ENCODE measurements around the gene CYTH1.

DNA sequence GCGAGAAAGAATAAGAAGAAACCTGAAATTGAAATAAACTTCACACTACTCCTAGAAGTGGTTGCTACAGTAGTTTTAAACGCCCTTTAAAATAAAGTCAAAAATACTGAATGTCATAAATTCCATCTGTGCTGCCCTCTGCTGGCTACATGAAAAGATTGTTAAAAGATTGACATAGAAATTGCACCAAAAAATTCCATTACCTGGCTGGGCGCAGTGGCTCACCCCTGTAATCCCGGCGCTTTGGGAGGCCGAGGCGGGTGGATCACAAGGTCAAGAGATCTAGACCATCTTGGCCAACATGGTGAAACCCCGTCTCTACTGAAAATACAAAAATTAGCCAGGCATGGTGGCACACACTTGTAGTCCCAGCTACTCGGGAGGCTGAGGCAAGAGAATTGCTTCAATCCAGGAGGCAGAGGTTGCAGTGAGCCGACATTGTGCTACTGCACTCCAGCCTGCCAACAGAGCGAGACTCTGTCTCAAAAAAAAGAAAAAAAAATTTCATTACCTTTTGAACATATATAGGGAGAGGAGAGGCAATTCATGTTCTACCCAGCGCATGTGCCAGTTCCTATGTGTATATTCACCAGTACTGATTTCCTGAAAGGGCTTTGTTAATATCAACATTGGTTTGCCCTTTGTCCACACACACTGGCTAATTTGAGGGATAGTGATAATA, 36.5 kb downstream of the CYTH1 start:
- TF ChIP-seq POLR2AphosphoS5 (IDR thresholded peaks at IDR 0.05; ENCODE audit: low read depth, low read length): no peak
- TF ChIP-seq, protein P1, sequence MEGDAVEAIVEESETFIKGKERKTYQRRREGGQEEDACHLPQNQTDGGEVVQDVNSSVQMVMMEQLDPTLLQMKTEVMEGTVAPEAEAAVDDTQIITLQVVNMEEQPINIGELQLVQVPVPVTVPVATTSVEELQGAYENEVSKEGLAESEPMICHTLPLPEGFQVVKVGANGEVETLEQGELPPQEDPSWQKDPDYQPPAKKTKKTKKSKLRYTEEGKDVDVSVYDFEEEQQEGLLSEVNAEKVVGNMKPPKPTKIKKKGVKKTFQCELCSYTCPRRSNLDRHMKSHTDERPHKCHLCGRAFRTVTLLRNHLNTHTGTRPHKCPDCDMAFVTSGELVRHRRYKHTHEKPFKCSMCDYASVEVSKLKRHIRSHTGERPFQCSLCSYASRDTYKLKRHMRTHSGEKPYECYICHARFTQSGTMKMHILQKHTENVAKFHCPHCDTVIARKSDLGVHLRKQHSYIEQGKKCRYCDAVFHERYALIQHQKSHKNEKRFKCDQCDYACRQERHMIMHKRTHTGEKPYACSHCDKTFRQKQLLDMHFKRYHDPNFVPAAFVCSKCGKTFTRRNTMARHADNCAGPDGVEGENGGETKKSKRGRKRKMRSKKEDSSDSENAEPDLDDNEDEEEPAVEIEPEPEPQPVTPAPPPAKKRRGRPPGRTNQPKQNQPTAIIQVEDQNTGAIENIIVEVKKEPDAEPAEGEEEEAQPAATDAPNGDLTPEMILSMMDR (IDR thresholded peaks at IDR 0.05): peak; percentile 84
- TF ChIP-seq, protein P2, sequence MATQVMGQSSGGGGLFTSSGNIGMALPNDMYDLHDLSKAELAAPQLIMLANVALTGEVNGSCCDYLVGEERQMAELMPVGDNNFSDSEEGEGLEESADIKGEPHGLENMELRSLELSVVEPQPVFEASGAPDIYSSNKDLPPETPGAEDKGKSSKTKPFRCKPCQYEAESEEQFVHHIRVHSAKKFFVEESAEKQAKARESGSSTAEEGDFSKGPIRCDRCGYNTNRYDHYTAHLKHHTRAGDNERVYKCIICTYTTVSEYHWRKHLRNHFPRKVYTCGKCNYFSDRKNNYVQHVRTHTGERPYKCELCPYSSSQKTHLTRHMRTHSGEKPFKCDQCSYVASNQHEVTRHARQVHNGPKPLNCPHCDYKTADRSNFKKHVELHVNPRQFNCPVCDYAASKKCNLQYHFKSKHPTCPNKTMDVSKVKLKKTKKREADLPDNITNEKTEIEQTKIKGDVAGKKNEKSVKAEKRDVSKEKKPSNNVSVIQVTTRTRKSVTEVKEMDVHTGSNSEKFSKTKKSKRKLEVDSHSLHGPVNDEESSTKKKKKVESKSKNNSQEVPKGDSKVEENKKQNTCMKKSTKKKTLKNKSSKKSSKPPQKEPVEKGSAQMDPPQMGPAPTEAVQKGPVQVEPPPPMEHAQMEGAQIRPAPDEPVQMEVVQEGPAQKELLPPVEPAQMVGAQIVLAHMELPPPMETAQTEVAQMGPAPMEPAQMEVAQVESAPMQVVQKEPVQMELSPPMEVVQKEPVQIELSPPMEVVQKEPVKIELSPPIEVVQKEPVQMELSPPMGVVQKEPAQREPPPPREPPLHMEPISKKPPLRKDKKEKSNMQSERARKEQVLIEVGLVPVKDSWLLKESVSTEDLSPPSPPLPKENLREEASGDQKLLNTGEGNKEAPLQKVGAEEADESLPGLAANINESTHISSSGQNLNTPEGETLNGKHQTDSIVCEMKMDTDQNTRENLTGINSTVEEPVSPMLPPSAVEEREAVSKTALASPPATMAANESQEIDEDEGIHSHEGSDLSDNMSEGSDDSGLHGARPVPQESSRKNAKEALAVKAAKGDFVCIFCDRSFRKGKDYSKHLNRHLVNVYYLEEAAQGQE (IDR thresholded peaks at IDR 0.05; ENCODE audit: insufficient read depth in 1 of 2, low read depth in 2 of 2, low read length in 1 of 2): no peak
- no peak for TF ChIP-seq TCF7L2 (IDR thresholded peaks at IDR 0.05; ENCODE audit: low read depth, low read length)
- TF ChIP-seq SIN3A (IDR thresholded peaks at IDR 0.05; ENCODE audit: borderline replicate concordance, insufficient read depth, low read depth, low read length): no peak
